Jurkat, Clone E6-1 (cell line): ENCODE results near the gene CAVIN4.
A peak's percentile ranks its signal among the peaks of the same experiment; 100 is the strongest.

Experiments used
- DNase-seq: peaks from one replicate; pipeline ENCODE4 v3.0.0-alpha.2; 2011; ENCODE audit warnings: low read depth, low spot score
- H3K4me3 ChIP-seq: 2 replicates; pipeline ENCODE4 v1.5.1; 2011; ENCODE audit warnings: mild to moderate bottlenecking, low read length, control low read depth, moderate library complexity

Gene CAVIN4

DNA sequence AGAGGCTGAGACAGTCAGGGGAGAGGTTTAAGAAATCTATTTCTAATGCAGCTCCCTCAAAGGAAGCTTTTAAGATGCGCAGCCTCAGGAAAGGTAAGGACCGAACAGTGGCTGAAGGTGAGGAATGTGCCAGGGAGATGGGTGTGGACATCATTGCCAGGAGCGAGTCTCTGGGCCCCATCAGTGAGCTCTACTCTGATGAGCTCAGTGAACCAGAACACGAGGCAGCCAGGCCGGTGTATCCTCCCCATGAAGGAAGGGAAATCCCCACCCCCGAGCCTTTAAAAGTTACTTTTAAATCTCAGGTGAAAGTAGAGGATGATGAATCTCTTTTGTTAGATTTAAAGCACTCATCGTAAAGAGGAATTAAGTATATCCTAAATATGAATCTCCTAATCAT lies 8.2 kb downstream of the CAVIN4 start:
- DNase-seq, result no peak
- H3K4me3 ChIP-seq, result no peak overlapping the region

DNA sequence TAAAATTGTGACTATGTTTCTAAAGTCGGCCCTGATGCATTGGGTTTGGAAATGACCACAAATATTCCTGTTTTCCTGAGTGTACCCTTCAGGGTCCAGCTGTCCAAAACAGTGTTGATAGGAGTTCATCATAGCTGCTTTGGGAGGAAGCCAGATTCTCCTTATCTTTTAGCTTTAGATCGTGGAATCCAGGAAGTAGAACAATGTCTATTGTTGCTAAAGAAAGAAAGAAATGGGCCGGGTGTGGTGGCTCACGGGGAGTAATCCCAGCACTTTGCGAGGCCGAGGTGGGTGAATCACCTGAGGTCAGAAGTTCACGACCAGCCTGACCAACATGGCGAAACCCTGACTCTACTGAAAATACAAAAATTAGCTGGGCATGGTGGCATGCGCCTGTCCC lies 9.5 kb downstream of the CAVIN4 start:
- DNase-seq, result no peak
- no peak overlapping the region for H3K4me3 ChIP-seq

DNA sequence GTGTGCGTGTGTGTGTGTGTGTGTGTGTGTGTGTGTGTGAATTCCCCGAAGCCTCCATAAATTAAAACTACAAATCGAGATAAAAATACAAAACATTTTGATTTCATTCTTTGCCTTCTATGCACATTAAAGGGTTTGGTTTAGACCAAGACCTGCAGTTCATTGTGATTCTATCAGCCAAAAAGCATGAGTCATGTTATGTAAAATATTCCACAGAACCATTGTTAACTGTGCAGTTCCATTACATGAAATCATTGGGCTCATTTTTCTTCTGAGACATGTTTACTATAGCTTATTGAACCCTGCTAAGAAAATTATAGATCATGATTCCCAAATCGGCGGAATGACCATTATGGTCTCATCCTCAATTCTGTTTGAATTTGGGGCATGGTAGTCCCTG lies 11.7 kb downstream of the CAVIN4 start:
- no peak overlapping the region for H3K4me3 ChIP-seq
- DNase-seq, result no peak

- DNase-seq, result no peak
- H3K4me3 ChIP-seq, result no peak overlapping the region
Observed at GRCh38 chr9:100590481-100590880, 12.6 kb downstream of the CAVIN4 start.

GRCh38 chr9:100591139-100591538 lies 13.3 kb downstream of the CAVIN4 start:
- no peak for DNase-seq
- no peak overlapping the region for H3K4me3 ChIP-seq

DNA sequence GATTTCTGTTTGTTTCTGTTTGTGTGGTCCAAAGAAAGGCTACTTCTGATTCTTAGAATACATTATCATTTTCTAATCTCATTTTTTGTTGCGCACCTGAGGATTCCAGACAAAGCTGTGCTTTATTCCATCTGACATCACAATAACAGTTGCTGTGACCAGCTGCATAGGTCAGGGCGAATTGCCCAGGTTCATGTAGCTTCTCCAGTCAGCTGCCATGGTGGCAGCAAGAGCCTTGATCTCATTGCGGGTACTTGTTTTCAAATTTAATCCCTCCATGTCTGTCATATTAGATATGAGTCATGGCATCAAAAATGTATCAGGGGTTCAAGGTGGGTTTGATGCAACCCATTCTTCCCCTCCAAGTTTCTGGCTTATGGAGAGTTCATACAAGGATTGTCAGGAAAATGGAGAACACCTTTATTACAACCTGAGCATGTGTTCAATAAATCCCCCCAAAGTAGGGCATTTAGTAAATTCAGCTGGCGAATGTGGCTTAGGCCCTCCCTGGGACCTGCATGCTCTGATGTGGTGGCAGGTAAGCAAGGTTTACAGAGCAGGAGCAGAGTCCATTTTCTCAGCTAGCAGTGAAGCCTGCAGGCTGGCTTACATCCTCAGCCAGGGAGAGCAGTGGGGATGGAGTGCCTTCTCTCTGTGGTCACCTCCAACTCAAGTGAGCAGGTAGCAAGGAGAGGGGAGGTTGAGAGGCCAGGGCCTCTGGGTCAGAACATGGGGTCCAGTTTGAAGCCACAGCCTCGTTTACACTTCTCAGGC lies 13.9 kb downstream of the CAVIN4 start:
- DNase-seq, result no peak

GRCh38 chr9:100595391-100596199 lies 17.7 kb downstream of the CAVIN4 start:
- H3K4me3 ChIP-seq, result no peak overlapping the region
- DNase-seq, result peak; percentile 34

More for the DNA sequence above, 13.9 kb downstream of the CAVIN4 start:
- H3K4me3 ChIP-seq, result no peak overlapping the region

DNA sequence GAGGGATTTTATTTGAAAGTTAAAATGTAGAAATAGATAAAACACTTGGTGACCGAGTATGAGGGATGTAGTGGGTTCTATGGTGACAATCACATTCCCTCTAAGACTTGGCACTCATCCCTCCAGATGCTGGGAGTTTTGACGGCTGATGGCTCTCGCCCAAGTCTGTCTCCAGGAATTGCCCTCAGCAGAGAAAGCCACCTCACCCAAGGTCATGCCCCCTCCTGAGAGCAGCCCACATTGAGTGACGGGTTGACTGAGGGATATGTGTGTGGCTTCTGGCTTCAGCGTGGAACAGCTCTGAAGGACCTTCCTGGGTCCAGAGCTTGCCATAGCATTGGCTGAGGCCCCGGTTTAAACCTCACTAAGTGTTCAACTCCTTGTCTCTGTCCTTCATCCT lies 19.4 kb downstream of the CAVIN4 start:
- H3K4me3 ChIP-seq, result no peak overlapping the region
- no peak for DNase-seq

GRCh38 chr9:100598641-100599145 lies 20.8 kb downstream of the CAVIN4 start:
- H3K4me3 ChIP-seq, result peak overlapping the region; percentile 58
- peak; percentile 75 for DNase-seq

DNA sequence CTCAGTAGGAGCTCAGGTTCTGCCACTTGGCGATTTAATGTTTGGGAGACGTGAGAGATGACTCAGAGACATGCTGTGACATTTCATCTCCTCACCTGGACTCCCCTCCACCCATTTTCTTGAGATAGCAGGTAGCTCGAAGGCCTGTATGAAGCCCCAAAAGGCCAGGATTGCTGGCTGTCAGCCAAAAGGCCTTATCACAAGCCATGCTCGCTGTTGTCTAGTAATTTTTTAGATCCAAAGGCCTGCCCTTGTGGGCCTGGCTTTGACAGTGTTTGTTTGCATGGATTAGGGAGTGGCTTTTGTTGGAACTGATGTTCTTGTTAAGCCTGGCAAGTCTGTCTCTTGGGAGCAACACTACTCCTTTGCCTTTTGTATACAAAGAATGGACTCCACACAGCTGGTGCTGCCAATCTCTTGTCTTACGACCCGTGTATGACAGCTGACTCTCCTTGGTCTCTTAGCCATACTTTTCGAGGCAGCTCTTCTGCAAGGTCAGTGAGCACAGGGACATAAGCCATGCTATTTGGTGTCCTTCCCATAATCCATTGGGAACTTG lies 22.7 kb downstream of the CAVIN4 start:
- no peak for DNase-seq
- H3K4me3 ChIP-seq, result no peak overlapping the region

- no peak overlapping the region for H3K4me3 ChIP-seq
- peak; percentile 59 for DNase-seq
Observed at GRCh38 chr9:100601216-100601615, 23.3 kb downstream of the CAVIN4 start.

DNA sequence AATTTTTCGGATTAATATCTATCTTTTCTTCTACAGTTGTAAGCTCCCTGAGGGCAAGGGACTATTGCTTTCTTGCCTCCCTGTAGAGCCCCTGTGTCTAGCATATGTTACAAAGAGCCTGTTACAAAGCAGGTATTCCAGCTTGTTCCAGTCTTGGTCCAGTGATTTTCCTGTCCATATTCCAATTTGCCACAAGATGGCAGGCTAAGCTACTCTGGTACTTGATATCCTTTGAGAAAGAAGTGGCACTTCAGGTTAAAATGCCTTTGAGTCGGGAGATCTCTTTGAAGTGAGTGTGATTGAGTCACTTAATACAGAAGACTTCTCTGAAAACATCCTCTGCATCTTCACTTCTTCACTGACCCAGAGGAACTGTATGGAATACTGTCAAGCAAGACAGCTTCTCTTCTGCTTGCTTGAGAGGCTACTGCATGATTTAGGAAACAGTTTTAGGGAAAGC lies 24.5 kb downstream of the CAVIN4 start:
- H3K4me3 ChIP-seq, result no peak overlapping the region
- peak; percentile 42 for DNase-seq

- no peak overlapping the region for H3K4me3 ChIP-seq
- DNase-seq, result no peak
Observed at GRCh38 chr9:100605405-100605804, 27.5 kb downstream of the CAVIN4 start.

DNA sequence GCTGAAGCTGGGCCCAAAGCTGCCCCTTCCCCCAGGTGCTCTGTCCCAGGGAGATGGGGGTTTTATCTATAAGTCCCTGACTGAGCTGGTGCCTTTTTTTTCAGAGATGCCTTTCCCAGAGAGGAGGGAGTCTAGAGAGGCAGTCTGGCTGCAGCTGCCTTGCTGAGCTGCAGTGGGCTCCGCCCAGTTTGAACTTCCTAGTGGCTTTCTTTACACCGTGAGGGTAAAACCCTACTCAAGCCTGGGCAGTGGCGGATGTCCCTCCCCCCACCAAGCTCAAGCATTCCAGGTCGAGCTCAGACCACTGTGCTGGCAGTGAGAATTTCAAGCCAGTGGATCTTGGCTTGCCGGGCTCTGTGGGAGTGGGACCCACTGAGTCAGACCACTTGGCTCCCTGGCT lies 41.3 kb downstream of the CAVIN4 start:
- no peak for DNase-seq
- H3K4me3 ChIP-seq, result no peak overlapping the region

- no peak overlapping the region for H3K4me3 ChIP-seq
- no peak for DNase-seq
Observed at GRCh38 chr9:100619665-100620064, 41.8 kb downstream of the CAVIN4 start.

DNA sequence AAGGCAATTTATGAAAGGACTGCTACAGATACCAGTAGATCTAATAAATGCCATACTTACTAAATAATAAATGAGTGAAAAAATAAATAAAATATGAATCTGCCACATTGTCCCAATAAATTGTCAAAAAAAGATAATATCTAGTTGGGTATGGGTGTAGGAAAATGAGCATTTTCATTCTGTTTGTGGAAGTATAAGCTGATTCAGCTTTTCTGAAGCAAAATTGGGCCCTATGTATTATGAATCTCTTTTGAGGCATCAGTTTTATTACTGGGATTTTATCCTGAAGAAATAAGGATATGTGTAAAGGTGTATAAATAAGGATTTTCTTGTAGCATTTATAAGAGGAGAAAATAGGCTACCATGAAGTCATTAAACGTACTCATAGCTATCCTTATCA lies 46.1 kb downstream of the CAVIN4 start:
- H3K4me3 ChIP-seq, result no peak overlapping the region
- no peak for DNase-seq

DNA sequence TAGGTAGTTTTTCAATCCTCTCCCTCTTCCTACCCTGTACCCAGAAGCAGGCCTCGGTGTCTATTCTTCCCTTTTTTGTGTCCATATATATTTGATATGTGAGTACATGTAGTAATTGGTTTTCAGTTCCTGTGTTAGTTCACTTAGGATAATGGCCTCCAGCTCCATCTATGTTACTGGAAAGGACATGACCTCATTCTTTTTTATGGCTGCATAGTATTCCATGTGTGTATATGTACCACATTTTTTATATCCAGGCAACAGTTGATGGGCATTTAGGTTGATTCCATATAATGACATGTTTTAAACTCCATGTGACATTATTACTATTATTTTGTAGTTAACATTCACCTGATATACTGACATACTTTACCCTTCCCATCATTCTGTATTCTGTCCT lies 49.1 kb downstream of the CAVIN4 start:
- no peak overlapping the region for H3K4me3 ChIP-seq
- DNase-seq, result no peak

- H3K4me3 ChIP-seq, result no peak overlapping the region
- DNase-seq, result no peak
Observed at GRCh38 chr9:100637787-100638186, 59.9 kb downstream of the CAVIN4 start.
